GM21723 (cell line): ENCODE results near the gene RTCA.
"Not testable (repeated sequence)": the region's sequence is repeated elsewhere in the genome, so short reads cannot be mapped to it uniquely, and the experiment has no call there.

Experiments used
- ATAC-seq: cut with Tn5 transposase; IDR thresholded peaks from one replicate; pipeline ENCODE4 v1.9.1; 2021; ENCODE audit warnings: mild to moderate bottlenecking, moderate library complexity; ENCODE audit not compliant: unreplicated experiment

Gene RTCA

GRCh38 chr1:100305954-100306353 is 39.9 kb downstream of the RTCA start:
- ATAC-seq = no peak

GRCh38 chr1:100306735-100307313 is 40.8 kb downstream of the RTCA start:
- ATAC-seq = no peak

- no peak for ATAC-seq
Measured at GRCh38 chr1:100308777-100309176, 42.8 kb downstream of the RTCA start.

DNA sequence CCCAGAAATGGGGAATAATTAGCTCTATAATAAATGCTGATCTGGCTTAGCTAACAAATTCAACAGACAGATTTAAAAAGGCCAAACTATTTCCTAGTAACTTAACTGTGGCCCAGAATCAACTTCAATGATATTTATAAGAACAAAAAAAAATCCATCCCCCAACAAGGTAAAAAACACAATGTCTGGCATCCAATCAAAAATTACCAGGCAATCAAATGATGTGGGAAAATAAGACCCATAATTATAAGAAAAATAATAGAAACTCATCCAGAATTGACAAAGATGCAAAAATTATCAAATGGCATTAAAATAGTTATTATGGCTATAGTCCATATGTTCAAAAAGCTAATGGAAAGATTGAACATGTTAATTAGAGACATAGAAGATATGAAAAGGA is 43.8 kb downstream of the RTCA start:
- ATAC-seq = no peak

DNA sequence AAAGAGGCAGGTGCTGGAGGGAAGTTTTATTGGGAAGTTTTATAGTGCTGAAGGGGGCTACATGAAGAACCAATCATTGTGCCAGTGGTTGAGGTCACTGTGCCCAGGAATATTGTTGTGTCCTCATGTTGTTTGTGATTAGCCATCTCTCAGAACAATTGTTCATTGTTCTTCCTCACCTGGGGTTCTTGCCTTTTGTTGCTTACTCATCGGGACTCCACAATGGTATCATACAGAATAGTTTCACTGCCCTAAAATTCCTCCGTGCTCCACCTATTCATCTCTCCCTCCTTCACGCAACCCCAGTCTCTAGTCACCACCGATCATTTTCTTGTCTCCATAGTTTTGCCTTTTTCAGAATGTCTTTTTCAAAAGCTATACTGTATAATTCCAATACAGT is 47.4 kb downstream of the RTCA start:
- ATAC-seq = no peak

DNA sequence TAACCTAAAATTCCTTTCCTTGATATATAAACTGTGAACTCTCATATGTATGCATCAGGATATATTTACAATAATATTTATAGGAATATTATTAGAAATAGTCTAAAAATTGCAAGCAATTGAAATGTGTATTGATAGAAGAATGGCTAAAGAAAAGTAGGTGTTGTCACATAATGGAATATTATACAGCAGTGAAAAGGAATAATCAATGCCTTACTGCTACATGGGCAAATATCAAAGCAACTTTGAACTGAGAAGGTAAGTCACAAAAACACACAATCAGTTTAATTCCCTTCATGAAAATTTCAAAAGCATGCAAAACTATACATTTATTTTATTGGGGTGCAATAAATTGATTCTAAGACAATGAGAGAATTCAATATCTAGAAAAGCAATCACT is 50.6 kb downstream of the RTCA start:
- ATAC-seq = no peak

DNA sequence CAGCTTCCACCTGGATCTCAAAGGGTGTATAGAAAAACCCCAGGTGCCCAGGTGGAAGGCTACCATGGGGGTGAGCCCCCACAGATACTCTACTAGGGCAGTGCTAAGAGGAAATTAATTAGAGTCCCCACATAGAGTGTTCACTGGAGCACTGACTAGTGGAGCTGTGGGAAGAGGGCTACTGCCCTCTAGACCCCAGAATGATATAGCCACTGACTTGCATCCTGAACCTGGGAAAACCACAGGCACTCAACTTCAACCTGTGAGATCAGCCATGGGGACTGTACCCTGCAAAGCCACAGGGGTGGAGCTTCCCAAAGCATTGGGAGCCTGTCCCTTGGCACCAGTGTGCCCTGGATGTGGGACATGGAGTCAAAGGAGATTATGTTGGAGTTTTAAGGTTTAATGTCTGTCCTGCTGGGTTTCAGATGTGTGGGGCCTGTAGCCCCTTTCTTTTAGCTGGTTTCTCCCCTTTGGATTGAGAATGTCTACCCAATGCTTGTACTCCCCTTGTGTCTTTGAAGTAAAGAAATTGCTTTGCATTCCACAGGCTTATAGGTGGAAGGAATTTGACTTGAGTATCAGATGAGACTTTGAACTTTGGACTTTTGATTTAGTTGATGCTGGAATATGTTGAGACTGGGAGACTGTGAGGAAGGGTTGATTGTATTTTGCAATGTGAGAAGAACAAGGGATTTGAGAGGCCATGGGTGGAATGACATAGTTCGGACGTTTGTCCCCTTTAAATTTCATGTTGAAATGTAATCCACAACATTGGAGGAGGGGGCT is 54.5 kb downstream of the RTCA start:
- no peak for ATAC-seq

DNA sequence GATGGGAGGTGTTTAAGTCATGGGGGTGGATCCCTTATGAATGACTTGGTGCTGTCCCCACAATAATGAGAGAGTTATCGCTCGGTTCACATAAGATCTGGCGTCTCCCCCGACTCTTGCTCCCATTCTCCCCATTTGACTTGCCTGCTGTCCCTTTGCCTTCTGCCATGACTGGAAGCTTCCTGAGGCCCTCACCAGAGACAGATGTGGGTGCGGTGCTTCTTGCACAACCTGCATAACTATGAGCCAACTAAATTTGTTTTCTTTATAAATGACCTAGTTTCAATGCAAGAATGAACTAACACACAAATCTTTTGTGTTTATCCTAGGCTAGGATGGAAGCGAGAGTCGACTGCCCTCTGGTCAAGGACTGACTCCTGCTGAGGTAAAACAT is 55.1 kb downstream of the RTCA start:
- no peak for ATAC-seq

DNA sequence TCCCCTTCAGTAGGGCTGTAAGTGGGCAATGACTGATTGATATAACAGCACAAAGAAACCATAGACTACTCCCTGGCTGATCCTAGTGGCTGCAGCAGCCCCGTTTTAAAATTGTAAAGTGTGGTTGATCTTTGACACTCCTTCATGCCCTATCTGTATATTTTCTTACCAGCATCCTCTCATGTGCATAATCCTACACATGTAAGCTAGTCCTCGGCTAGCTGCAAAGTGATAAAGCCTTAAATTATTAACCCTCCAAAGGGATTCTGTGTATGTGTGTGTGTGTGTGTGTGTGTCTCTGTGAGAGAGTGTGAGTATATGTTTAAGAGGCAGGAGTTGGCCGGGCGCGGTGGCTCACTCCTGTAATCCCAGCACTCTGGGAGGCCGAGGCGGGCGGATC is 55.5 kb downstream of the RTCA start:
- no peak for ATAC-seq

GRCh38 chr1:100322436-100323211 is 56.6 kb downstream of the RTCA start:
- no peak for ATAC-seq

DNA sequence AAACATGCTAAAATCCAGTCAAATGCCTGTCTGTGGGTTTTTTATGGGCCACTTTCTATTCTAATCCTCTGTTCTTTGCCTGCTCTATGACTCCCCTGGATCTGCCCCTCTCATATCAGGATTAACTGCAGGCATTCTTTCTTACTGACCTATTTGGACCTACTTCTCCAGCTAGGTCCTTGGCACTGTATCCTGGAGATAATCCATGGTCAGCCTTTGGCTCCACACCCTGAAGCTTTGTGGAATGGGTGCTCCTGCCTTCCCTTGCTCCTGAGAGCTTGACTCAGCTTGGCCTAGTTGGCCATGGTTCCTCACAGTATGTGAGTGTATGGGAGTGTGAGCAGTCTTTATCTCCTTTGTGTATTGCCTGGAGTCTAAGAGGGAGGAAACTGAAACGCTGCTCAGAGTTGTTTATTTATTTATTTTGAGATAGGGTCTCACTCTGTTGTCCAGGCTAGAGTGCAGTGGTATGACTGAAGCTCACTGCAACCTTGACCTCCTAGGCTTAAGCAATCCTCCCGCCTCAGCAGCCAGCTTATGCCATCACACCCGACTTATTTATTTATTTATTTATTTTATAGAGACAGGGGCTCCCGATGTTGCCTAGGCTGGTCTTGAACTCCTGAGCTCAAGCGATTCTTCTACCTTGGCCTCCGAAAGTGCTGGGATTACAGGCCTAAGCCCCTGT is 57.5 kb downstream of the RTCA start:
- no peak for ATAC-seq

- ATAC-seq = no peak
Measured at GRCh38 chr1:100325415-100326324, 59.7 kb downstream of the RTCA start.

DNA sequence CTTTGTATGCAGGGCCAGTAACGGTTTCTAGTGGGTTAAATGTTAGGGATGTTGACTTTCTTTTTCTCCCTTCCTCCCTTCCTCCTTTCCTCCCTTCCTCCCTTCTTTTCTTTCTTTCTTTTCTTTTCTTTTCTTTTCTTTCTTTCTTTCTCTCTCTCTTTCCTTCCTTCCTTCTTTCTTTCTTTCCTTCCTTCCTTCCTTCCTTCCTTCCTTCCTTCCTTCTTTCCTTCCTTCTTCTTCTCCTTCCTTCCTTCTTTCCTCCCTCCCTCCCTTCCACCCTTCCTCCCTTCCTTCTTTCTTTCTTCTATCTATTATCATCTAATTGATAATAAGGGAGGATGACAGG is 60.3 kb downstream of the RTCA start:
- not testable (repeated sequence) for ATAC-seq

DNA sequence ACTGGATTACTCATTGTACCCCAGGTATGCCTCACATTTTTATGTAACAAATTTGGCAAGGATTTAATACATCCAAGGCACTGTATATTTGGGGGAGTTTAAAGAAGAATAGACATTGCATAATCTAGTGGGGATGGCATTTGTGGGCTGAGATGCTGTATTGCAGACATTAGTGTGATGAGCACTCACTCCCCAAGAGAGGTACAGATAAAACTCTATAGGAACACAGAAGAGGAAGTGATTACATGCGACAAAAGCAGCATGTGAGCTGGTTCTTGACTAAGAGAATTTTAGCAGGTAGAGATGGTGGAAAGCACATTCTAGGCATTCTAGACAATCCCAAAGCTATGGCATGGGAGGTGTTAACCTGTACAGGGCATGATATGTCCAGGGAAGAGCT is 62.1 kb downstream of the RTCA start:
- no peak for ATAC-seq

GRCh38 chr1:100331146-100331545 is 65.1 kb downstream of the RTCA start:
- ATAC-seq = not testable (repeated sequence)

- no peak for ATAC-seq
Measured at GRCh38 chr1:100332331-100332730, 66.3 kb downstream of the RTCA start.

GRCh38 chr1:100335436-100335835 is 69.4 kb downstream of the RTCA start:
- ATAC-seq = no peak

GRCh38 chr1:100337878-100338277 is 71.9 kb downstream of the RTCA start:
- ATAC-seq = not testable (repeated sequence)

DNA sequence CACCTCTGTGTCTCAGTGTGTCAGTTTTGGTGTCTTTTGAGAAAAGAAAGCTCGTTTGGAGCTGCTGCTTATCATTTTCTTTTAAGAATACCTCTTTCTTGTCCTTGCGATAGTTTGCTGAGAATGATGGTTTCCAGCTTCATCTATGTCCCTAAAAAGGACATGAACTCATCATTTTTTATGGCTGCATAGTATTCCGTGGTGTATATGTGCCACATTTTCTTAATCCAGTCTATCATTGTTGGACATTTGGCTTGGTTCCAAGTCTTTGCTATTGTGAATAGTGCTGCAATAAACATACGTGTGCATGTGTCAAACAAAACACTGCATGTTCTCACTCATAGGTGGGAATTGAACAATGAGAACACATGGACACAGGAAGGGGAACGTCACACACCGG is 73.7 kb downstream of the RTCA start:
- not testable (repeated sequence) for ATAC-seq

DNA sequence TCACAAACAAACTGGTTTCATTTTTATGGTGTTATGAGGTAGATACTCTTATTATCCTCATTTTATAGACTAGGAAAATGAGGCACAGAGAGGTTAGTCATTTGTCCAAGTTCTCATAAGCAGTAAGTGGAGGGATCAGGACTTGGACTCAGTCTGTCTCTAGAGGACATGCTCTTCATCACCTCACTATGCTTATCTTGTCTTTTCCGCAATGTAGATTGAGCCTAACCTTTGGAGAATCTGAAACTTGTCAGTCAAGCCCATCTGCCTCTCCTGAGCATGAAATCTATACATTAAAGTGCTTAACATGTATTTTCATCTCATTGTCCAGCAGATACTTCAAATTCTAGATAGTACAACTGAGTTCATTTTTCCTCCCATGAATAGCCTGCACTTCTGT is 74.5 kb downstream of the RTCA start:
- ATAC-seq = no peak
